Measurements from ENCODE around the gene ANKRD60.

ANKRD60 gene

DNA sequence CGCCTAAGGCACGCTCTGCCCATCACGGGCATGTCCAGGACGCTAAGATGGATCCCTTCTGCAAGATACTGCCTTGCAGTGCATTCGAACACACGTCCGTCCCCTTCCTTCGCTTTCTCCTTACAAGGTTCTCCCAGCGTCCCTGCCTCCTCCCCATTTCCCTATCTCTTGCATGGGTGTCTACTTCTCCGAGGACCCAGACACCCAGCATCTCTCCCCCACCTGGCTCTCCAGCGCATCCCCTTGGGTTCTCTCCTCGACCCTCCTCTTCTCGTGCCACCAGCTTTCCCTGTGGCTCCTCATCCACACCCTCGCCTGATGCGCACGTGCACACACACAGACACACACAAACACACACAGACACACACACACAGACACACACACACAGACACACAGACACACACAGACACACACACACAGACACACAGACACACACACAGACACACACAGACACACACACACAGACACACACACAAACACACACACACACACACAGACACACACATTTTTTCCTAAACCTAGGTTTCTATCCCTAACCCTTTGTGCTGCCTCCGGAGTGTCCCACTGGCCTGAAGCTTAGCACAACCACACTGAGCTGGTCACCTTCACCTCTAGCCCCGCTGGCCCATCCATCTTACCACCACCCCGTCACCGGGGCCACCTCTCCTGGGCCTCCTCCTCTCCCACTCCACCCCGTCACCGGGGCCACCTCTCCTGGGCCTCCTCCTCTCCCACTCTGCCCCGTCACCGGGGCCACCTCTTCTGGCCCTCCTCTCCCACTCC, 31.9 kb downstream of the ANKRD60 start:
- no peak for DNase-seq (ENCODE audit: low read depth in 2 of 3, low spot score in 2 of 3)

GRCh38 chr20:58195047-58195446, 33.4 kb downstream of the ANKRD60 start:
- DNase-seq (ENCODE audit: low read depth in 2 of 3, low spot score in 2 of 3) = no peak

GRCh38 chr20:58194175-58194791, 34.2 kb downstream of the ANKRD60 start:
- no peak for DNase-seq (ENCODE audit: low read depth in 2 of 3, low spot score in 2 of 3)

- peak in 2 of 3 experiments; percentile 22 to 24 for DNase-seq (ENCODE audit: low read depth in 2 of 3, low spot score in 2 of 3)
Observed at GRCh38 chr20:58192567-58192966, 35.9 kb downstream of the ANKRD60 start.

GRCh38 chr20:58192065-58192464, 36.4 kb downstream of the ANKRD60 start:
- DNase-seq (ENCODE audit: low read depth in 2 of 3, low spot score in 2 of 3) = no peak

DNA sequence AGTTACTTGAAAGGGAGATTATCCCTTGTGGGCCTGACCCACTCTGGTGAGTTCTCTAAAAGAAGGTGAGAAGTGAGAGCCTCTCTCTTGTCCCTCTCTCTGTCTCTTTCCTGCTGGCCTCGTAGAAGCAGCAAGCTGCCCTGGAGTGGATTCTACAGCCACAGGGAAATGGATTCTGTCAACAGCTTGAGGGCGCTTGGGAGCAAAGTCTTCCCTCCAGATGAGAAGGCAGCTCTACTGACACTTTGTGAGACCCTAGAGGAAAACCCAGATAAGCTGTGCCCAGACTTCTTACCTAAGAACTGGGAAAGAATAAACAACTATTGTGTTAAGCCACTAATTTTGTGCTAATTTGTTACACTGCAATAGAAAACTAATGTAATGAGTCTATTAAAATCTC, 39.9 kb downstream of the ANKRD60 start:
- no peak for DNase-seq (ENCODE audit: low read depth in 2 of 3, low spot score in 2 of 3)

GRCh38 chr20:58184984-58185383, 43.5 kb downstream of the ANKRD60 start:
- no peak for DNase-seq (ENCODE audit: low read depth in 2 of 3, low spot score in 2 of 3)

DNA sequence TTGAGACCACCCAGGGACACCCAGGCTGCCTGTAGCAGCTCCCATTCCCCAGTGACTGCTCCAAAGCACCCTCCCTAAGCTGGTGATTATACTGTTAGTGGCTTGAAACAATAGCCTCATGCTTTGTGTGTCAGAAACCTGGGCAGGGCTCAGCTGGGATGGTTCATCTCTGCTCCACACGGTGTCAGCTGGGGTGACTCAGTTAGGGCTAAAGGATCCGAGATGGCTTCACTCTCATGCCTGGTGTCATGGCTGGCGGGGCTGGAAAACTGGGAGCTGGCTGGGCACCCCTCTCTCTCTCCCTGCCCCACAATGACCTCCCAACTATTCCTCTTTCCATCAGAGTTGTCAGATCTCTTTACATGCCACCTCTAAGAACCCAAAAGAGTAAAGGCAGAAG, 44.4 kb downstream of the ANKRD60 start:
- DNase-seq (ENCODE audit: low read depth in 2 of 3, low spot score in 2 of 3) = no peak

- DNase-seq (ENCODE audit: low read depth in 2 of 3, low spot score in 2 of 3) = no peak
Observed at GRCh38 chr20:58182521-58183140, 45.8 kb downstream of the ANKRD60 start.

GRCh38 chr20:58179432-58180099, 48.9 kb downstream of the ANKRD60 start:
- peak; percentile 41 to 64 (median 58) for DNase-seq (ENCODE audit: low read depth in 2 of 3, low spot score in 2 of 3)

- DNase-seq (ENCODE audit: low read depth in 2 of 3, low spot score in 2 of 3) = no peak
Observed at GRCh38 chr20:58179083-58179431, 49.4 kb downstream of the ANKRD60 start.

DNA sequence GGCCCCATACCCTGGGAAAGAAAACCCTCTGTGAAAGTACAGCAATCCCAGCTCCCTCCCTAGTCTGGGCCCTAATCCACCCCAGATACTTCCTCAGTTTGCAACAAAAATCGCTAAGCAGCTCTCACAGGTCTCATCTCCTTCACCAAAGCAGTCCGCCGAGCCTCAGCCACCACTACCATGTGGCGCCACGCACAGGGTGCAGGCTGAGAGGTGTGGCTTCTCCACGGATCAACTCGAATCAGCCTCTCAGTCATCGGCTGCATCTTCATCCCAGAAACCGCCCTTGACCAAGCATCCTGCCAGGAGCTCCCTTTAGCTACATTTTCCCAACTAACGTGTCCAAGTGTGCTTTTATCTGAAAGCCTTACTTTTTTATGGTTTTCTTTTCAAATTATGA, 50.7 kb downstream of the ANKRD60 start:
- no peak for DNase-seq (ENCODE audit: low read depth in 2 of 3, low spot score in 2 of 3)

DNA sequence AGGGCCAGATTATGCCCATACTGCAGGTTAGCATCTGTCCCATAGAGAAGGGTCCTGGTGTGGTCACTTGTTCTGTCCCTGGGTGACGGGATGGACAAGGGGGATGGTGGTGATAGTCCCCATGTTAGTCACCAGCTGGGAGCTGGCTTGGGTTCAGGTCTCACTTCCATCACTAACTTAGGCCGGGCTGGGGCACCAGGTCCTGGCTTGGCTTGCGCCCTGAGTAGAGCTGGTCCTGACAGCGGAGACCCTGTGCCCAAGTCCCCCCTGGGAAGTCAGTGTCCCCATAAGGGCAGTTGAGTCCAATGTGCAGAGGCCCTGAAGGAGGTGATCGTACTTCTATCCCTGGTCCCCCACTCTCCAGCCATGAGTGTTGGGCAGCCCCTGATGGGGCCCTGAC, 52.6 kb downstream of the ANKRD60 start:
- DNase-seq (ENCODE audit: low read depth in 2 of 3, low spot score in 2 of 3) = no peak

DNA sequence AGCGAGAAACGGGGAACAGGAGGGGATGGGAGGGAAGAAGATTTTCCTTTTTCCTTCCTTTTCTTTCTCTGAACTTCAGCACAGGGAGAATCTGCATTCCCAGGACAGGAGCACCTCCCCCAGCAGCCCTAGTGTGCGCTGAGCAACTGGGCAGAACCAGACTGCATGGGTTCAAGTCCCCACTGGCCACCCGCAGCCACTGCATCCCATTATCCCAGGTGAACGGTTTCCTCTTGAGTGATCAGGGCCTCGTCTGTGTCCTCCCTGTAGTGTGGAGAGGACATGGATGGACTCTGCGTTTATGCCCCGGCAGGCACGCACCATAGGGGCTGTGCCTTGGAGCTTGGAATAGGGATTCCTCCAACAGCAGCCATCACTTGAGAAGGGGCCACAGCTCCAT, 53.0 kb downstream of the ANKRD60 start:
- no peak for DNase-seq (ENCODE audit: low read depth in 2 of 3, low spot score in 2 of 3)

DNA sequence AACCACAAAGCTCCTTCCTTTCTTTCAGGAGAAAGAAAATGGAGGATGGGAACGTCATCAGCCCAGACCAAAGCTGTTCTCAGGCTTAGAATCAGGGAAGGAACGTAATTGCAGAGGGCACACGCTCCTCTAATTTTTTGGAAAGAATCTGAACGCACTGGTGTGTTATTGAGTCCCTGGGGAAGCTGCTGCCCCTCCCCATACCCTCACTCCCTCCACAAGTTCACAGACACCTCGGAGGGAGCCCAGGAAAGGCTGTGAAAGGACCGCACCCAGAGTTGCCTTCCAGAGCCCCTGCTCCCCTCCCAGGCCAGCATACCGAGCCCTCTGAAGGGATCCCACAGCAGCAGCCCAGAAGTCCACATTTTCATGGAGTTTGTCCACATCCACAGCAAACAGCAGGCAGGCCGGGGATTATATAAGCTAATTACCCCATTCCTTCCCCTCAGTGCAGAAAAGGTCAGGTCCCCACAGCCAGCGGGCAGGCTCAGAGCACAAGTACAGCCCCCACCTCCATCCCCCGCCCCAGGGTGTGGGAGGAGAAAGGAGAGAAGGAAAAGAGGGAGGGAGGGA, 53.7 kb downstream of the ANKRD60 start:
- DNase-seq (ENCODE audit: low read depth in 2 of 3, low spot score in 2 of 3) = no peak

DNA sequence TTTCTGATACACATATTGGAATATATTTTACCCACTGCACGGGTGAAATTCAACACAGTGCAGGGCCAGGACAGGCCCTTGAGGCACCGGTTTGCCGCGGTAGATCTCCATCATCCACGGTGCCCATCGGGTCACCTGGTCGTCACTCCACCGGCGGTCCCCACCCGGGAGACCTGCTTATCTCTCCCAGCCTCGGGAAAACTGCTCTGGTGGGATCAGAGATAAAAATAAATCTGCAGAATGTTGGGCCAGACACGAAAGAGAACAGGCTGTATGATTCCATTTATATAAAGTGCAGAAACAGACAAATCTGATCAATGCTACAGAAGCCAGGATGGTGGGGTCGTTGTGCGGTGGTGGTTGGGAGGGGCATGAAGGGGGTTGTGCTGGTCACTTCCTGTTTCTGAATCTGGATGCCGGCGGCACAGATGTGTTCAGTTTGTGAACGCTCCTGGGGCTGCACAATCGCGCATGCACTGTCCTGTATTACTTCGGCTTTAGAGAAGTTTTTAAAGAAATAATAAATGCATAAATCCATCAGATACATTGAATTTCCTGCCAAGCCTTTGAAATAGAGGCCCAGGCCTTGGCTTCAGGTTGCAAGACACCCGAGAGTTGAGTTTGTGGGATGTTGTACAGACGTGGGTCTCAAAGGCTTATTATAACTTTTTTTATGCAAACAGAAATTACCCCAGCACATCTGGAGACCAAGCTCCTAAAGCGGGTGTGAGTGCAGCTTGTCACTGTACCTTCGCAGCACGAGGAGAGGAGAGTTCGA, 54.3 kb downstream of the ANKRD60 start:
- no peak for DNase-seq (ENCODE audit: low read depth in 2 of 3, low spot score in 2 of 3)

- no peak for DNase-seq (ENCODE audit: low read depth in 2 of 3, low spot score in 2 of 3)
Observed at GRCh38 chr20:58173091-58173490, 55.4 kb downstream of the ANKRD60 start.

- DNase-seq (ENCODE audit: low read depth in 2 of 3, low spot score in 2 of 3) = no peak
Observed at GRCh38 chr20:58171796-58172425, 56.5 kb downstream of the ANKRD60 start.

DNA sequence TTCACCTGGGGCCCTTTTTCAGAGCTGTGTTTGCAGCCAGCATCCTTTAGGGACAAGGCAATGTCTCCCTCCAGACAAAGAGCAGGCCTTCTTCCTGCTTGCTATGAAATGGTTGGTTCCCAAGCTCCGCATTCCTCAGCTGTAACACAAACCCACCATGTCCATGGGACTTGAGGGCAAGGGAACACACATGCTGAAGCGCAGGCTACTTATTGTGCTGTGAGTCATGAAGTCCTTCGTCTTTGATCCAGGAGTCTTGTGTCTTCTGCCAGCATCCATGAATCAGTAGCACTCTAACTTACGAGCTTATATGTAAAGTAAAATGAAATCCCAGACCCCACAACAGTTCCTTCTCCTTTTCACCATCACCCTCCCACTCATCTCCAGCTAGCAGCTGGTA, 59.0 kb downstream of the ANKRD60 start:
- no peak for DNase-seq (ENCODE audit: low read depth in 2 of 3, low spot score in 2 of 3)

GRCh38 chr20:58168843-58169242, 59.6 kb downstream of the ANKRD60 start:
- DNase-seq (ENCODE audit: low read depth in 2 of 3, low spot score in 2 of 3) = no peak

Measured in activated CD8-positive, alpha-beta memory T cell treated with anti-CD3 and anti-CD28 coated beads for 48 hours (primary cell).